GM19351 (cell line): ENCODE results near the gene HSD11B2.
"Not testable (repeated sequence)": the region's sequence is repeated elsewhere in the genome, so short reads cannot be mapped to it uniquely, and the experiment has no call there.

Experiments
- ATAC-seq: cut with Tn5 transposase; IDR thresholded peaks from one replicate; pipeline ENCODE4 v1.9.1; 2021; ENCODE audit warnings: mild to moderate bottlenecking, moderate library complexity; ENCODE audit not compliant: unreplicated experiment

Gene HSD11B2

GRCh38 chr16:67413978-67414911 is 16.7 kb upstream of the HSD11B2 start:
- ATAC-seq = no peak

- ATAC-seq = not testable (repeated sequence)
Measured at GRCh38 chr16:67415421-67415820, 15.5 kb upstream of the HSD11B2 start.

GRCh38 chr16:67415872-67416793 is 14.8 kb upstream of the HSD11B2 start, which contains the start of gene ZDHHC1:
Gene ZDHHC1 (minus strand): TSS chr16:67416477. CDS start chr16:67407775, 8,702 bp downstream.
- ATAC-seq = peak; percentile 73

- ATAC-seq = no peak
Measured at GRCh38 chr16:67417333-67418061, 13.4 kb upstream of the HSD11B2 start.

- ATAC-seq = no peak
Measured at GRCh38 chr16:67419502-67419901, 11.4 kb upstream of the HSD11B2 start.

GRCh38 chr16:67419931-67420330 is 11.0 kb upstream of the HSD11B2 start:
- ATAC-seq = no peak

GRCh38 chr16:67421030-67421429 is 9.9 kb upstream of the HSD11B2 start:
- ATAC-seq = no peak

GRCh38 chr16:67423015-67423414 is 7.9 kb upstream of the HSD11B2 start:
- no peak for ATAC-seq

- no peak for ATAC-seq
Measured at GRCh38 chr16:67423611-67424260, 7.2 kb upstream of the HSD11B2 start.

- ATAC-seq = no peak
Measured at GRCh38 chr16:67424261-67424615, 6.7 kb upstream of the HSD11B2 start.

- no peak for ATAC-seq
Measured at GRCh38 chr16:67425061-67425460, 5.9 kb upstream of the HSD11B2 start.

- no peak for ATAC-seq
Measured at GRCh38 chr16:67425580-67425979, 5.3 kb upstream of the HSD11B2 start.

- ATAC-seq = no peak
Measured at GRCh38 chr16:67426022-67426421, 4.9 kb upstream of the HSD11B2 start.

GRCh38 chr16:67426950-67427349 is 4.0 kb upstream of the HSD11B2 start:
- no peak for ATAC-seq

GRCh38 chr16:67428146-67428731 is 2.7 kb upstream of the HSD11B2 start:
- ATAC-seq = no peak

GRCh38 chr16:67429053-67429798 is 1.7 kb upstream of the HSD11B2 start:
- no peak for ATAC-seq

GRCh38 chr16:67429799-67430503 is 970 bp upstream of the HSD11B2 start:
- ATAC-seq = no peak

GRCh38 chr16:67430504-67430976 is 381 bp upstream of the HSD11B2 start:
- ATAC-seq = no peak
